Caco-2 (cell line): ENCODE data around the gene ATRIP. TPM values are rescaled to one million over a fixed set of nuclear protein-coding genes. Genes with fewer than 3 reads are reported as not detected.

Experiments
- BruUV-seq: library from RNA; stranded (reverse); fragments of 400-500 nt; replicated peaks from 2 replicates; lab custom pipeline; 2021; lab: Mats Ljungman, UMichigan
- CTCF ChIA-PET: fragments of 300-600 bp; sonication (Branson Sonifier 250); formaldehyde crosslinking; loops from one replicate; lab custom pipeline; 2022; ENCODE audit warnings: antibody characterized with exemption; lab: Charles Lee
- POLR2A ChIA-PET: fragments of 300-600 bp; sonication (Branson Sonifier 250); formaldehyde crosslinking; loops from one replicate; lab custom pipeline; 2022; ENCODE audit warnings: antibody characterized with exemption; lab: Charles Lee
- DNase-seq, 2 experiments: peaks; one replicate each; pipeline versions ENCODE4 v3.0.0 to v3.0.0-alpha.2; 2020 to 2022
- H3K27me3 ChIP-seq: replicated peaks from 2 replicates; pipeline ENCODE4 v1.6.0; 2011; ENCODE audit warnings: low read length; ENCODE audit not compliant: control insufficient read depth, insufficient read depth
- H3K36me3 ChIP-seq: 2 replicates; pipeline ENCODE4 v1.5.1; 2011; ENCODE audit warnings: low read length; ENCODE audit not compliant: control insufficient read depth, insufficient read depth
- H3K4me1 ChIP-seq: fragments of 250-450 bp; sonication (Bioruptor Pico); 2 replicates; pipeline ENCODE4 v1.5.1; 2020; ENCODE audit warnings: mild to moderate bottlenecking
- H3K4me3 ChIP-seq: 2 replicates; pipeline ENCODE4 v1.5.1; 2011; ENCODE audit warnings: low read depth, mild to moderate bottlenecking, control low read depth, low read length
- H3K9me3 ChIP-seq: fragments of 250-450 bp; sonication (Bioruptor Pico); 2 replicates; pipeline ENCODE4 v1.5.1; 2020; ENCODE audit warnings: mild to moderate bottlenecking, moderate library complexity
- H3K27ac Mint-ChIP-seq: one replicate; pipeline ENCODE4 v1.8.0; 2022; ENCODE audit warnings: mixed read lengths; ENCODE audit not compliant: unreplicated experiment
- H3K27me3 Mint-ChIP-seq: one replicate; pipeline ENCODE4 v1.8.0; 2022; ENCODE audit warnings: mixed read lengths; ENCODE audit not compliant: insufficient read depth, unreplicated experiment
- H3K36me3 Mint-ChIP-seq: one replicate; pipeline ENCODE4 v1.8.0; 2022; ENCODE audit warnings: mild to moderate bottlenecking, mixed read lengths; ENCODE audit not compliant: insufficient read depth, unreplicated experiment
- H3K4me1 Mint-ChIP-seq: one replicate; pipeline ENCODE4 v1.8.0; 2022; ENCODE audit warnings: low read depth, mixed read lengths; ENCODE audit not compliant: unreplicated experiment
- H3K4me3 Mint-ChIP-seq: one replicate; pipeline ENCODE4 v1.8.0; 2022; ENCODE audit warnings: mild to moderate bottlenecking, moderate library complexity, mixed read lengths; ENCODE audit not compliant: unreplicated experiment
- H3K9me3 Mint-ChIP-seq: one replicate; pipeline ENCODE4 v1.8.0; 2022; ENCODE audit warnings: mixed read lengths; ENCODE audit not compliant: unreplicated experiment
- CTCF ChIP-seq, 2 experiments: fragments of 200-600 bp in 1 of 2; IDR thresholded peaks; 1 replicate in 1 of 2; 2 replicates in 1 of 2; pipeline versions ENCODE4 v1.5.1 to v1.8.0; 2011 to 2022; ENCODE audit warnings: antibody characterized with exemption in 1 of 2, control low read depth in 1 of 2, inconsistent platforms in 1 of 2, low read depth in 1 of 2, low read length in 1 of 2, mild to moderate bottlenecking in 1 of 2, moderate library complexity in 1 of 2; ENCODE audit not compliant: insufficient read depth in 1 of 2, severe bottlenecking in 1 of 2, unreplicated experiment in 1 of 2
- intact Hi-C: fragments of 100-400 bp; cut with micrococcal nuclease; formaldehyde crosslinking; loops from one replicate; pipeline ENCODE4 v1.10.0; 2022; ENCODE audit not compliant: unreplicated experiment
- total RNA-seq: library from RNA; stranded (reverse); gene quantifications from 2 replicates; pipeline ENCODE4 v1.2.3, GENCODE V29; 2022

ATRIP gene
- total RNA-seq, 1 experiment from 2014 or later: 15.9 TPM

- Mint-ChIP-seq H3K27ac (no peak overlapping the region), H3K27me3 (no peaks in the 10 kb centered on the region), H3K36me3 (peaks cover 37% of the 10 kb centered on the region), H3K9me3 (no peaks in the 10 kb centered on the region), H3K4me3 (no peak overlapping the region), H3K4me1 (peaks cover 11% of the 10 kb centered on the region)
- Histone ChIP-seq H3K4me3 (no peak overlapping the region), H3K4me1 (no peaks in the 10 kb centered on the region), H3K27me3 (no peaks in the 10 kb centered on the region), H3K9me3 (no peaks in the 10 kb centered on the region), H3K36me3 (no peaks in the 10 kb centered on the region; the same call in none of the 2 replicates)
- no peak for TF ChIP-seq CTCF (IDR thresholded peaks at IDR 0.05; ENCODE audit: insufficient read depth in 1 of 2, low read depth in 1 of 2, low read length in 1 of 2, severe bottlenecking in 1 of 2, unreplicated experiment in 1 of 2)
- POLR2A ChIA-PET: no interaction called here
- intact Hi-C loops: no loop called here
- no TSS peak for BruUV-seq
- CTCF ChIA-PET: interaction anchor here (0.9 to 12.8 kb wide), 4 partner anchors 36 to 204 kb away, joined by 3 to 405 read pairs (median 4); partner anchors contain the start of genes CCDC51 and TMA7
- no peak for DNase-seq
Measured at GRCh38 chr3:48398701-48399386, 47.7 kb upstream of the ATRIP start.

- intact Hi-C loops: loop anchor here (2.0 kb wide), 1 partner anchor 167 kb away; no protein-coding TSS in a partner anchor
- peaks cover 2% of the 10 kb centered on the region for H3K36me3 ChIP-seq
- H3K4me3 ChIP-seq: no peak overlapping the region
- H3K27me3 Mint-ChIP-seq: no peaks in the 10 kb centered on the region
- CTCF ChIA-PET: interaction anchor here (0.9 to 12.8 kb wide), 4 partner anchors 29 to 205 kb away, joined by 3 to 405 read pairs (median 10); partner anchors contain the start of genes CCDC51 and TMA7
- H3K27me3 ChIP-seq: no peaks in the 10 kb centered on the region
- H3K27ac Mint-ChIP-seq: peak overlapping the region; percentile 40
- DNase-seq: peak in 1 of 2 experiments; percentile 31
- H3K9me3 Mint-ChIP-seq: no peaks in the 10 kb centered on the region
- H3K4me1 ChIP-seq: no peaks in the 10 kb centered on the region
- no peaks in the 10 kb centered on the region for H3K9me3 ChIP-seq
- no TSS peak for BruUV-seq
- H3K36me3 Mint-ChIP-seq: peaks cover 44% of the 10 kb centered on the region
- peaks cover 11% of the 10 kb centered on the region for H3K4me1 Mint-ChIP-seq
- no peak overlapping the region for H3K4me3 Mint-ChIP-seq
- POLR2A ChIA-PET: interaction anchor here (2.0 kb wide), 1 partner anchor 47 kb away, joined by 7 read pairs; the partner anchor contains the start of gene ATRIP
- TF ChIP-seq CTCF (IDR thresholded peaks at IDR 0.05; ENCODE audit: insufficient read depth in 1 of 2, low read depth in 1 of 2, low read length in 1 of 2, severe bottlenecking in 1 of 2, unreplicated experiment in 1 of 2): no peak
Measured at GRCh38 chr3:48399387-48400172, 47.0 kb upstream of the ATRIP start.
